GM06990 (cell line): ENCODE data around the gene MYO5A.

ENCODE experiments used
- DNase-seq: peaks from one replicate; pipeline ENCODE4 v3.0.0-alpha.2; 2011; ENCODE audit not compliant: insufficient read length; ENCODE audit errors: extremely low read depth
- H3K27me3 ChIP-seq: replicated peaks from 2 replicates; pipeline ENCODE4 v1.6.0; 2011; ENCODE audit warnings: low read length; ENCODE audit not compliant: control insufficient read depth, insufficient read depth
- H3K36me3 ChIP-seq: 2 replicates; pipeline ENCODE4 v1.5.1; 2011; ENCODE audit warnings: low read length; ENCODE audit not compliant: control insufficient read depth, insufficient read depth
- H3K4me3 ChIP-seq: replicated peaks from 2 replicates; pipeline ENCODE4 v1.5.1; 2011; ENCODE audit warnings: low read depth, mild to moderate bottlenecking, control low read depth, low read length
- CTCF ChIP-seq: IDR thresholded peaks from 2 replicates; pipeline ENCODE4 v1.5.1; 2011; ENCODE audit warnings: low read length, control low read depth, mild to moderate bottlenecking, inconsistent platforms; ENCODE audit not compliant: insufficient read depth, poor library complexity, severe bottlenecking

The MYO5A gene

GRCh38 chr15:52263563-52264282 is 265.0 kb downstream of the MYO5A start:
- Histone ChIP-seq H3K27me3 (no peaks in the 10 kb centered on the region), H3K4me3 (no peak overlapping the region), H3K36me3 (no peaks in the 10 kb centered on the region)
- no peak for TF ChIP-seq CTCF
- DNase-seq: no peak

GRCh38 chr15:52262364-52262763 is 266.3 kb downstream of the MYO5A start:
- no peak overlapping the region for H3K4me3 ChIP-seq
- no peaks in the 10 kb centered on the region for H3K36me3 ChIP-seq
- no peaks in the 10 kb centered on the region for H3K27me3 ChIP-seq
- peak; percentile 36 for DNase-seq
- no peak for TF ChIP-seq CTCF

- Histone ChIP-seq H3K36me3 (no peaks in the 10 kb centered on the region), H3K4me3 (no peak overlapping the region), H3K27me3 (no peaks in the 10 kb centered on the region)
- TF ChIP-seq CTCF: no peak
- peak; percentile 80 for DNase-seq
These were observed 267.0 kb downstream of the MYO5A start for GRCh38 chr15:52261498-52262242.

- no peaks in the 10 kb centered on the region for H3K36me3 ChIP-seq
- no peak overlapping the region for H3K4me3 ChIP-seq
- no peak for TF ChIP-seq CTCF
- H3K27me3 ChIP-seq: no peaks in the 10 kb centered on the region
- DNase-seq: no peak
These were observed 267.7 kb downstream of the MYO5A start for GRCh38 chr15:52261026-52261425.

GRCh38 chr15:52259503-52259902 is 269.2 kb downstream of the MYO5A start:
- TF ChIP-seq CTCF: no peak
- H3K4me3 ChIP-seq: no peak overlapping the region
- H3K27me3 ChIP-seq: no peaks in the 10 kb centered on the region
- no peaks in the 10 kb centered on the region for H3K36me3 ChIP-seq
- DNase-seq: no peak
